Psoas muscle (tissue), 8 donors: ENCODE measurements around the gene PBX4. TPM values are rescaled to one million over a fixed set of nuclear protein-coding genes. Genes with fewer than 3 reads are reported as not detected.

ENCODE experiments used
- ATAC-seq, 4 donors: fragments of 200-7000 bp; cut with Tn5 transposase; one replicate each; pipeline ENCODE4 v1.9.1; 2020; ENCODE audit warnings: moderate library complexity in 3 of 4, mild to moderate bottlenecking in 2 of 4
- DNase-seq, 2 donors: peaks; one replicate each; pipeline ENCODE4 v3.0.0-alpha.2; 2020
- H3K27ac ChIP-seq: fragments of 200-600 bp; one replicate; pipeline ENCODE4 v1.8.0; 2022
- H3K27me3 ChIP-seq, 3 donors: fragments of 200-600 bp in 1 of 3; one replicate each; pipeline versions ENCODE4 v1.6.1 to v1.8.0; 2013 to 2022; ENCODE audit warnings: low read length in 2 of 3, mild to moderate bottlenecking in 2 of 3, moderate library complexity in 1 of 3; ENCODE audit not compliant: insufficient read depth in 3 of 3
- H3K36me3 ChIP-seq, 2 donors: fragments of 200-600 bp in 1 of 2; one replicate each; pipeline versions ENCODE4 v1.6.1 to v1.8.0; 2013 to 2022; ENCODE audit warnings: low read depth in 1 of 2, mild to moderate bottlenecking in 1 of 2, moderate library complexity in 1 of 2; ENCODE audit not compliant: insufficient read depth in 1 of 2
- H3K4me1 ChIP-seq: fragments of 200-600 bp; one replicate; pipeline ENCODE4 v1.8.0; 2022
- H3K4me3 ChIP-seq: fragments of 200-600 bp; one replicate; pipeline ENCODE4 v1.8.0; 2022; ENCODE audit warnings: mild to moderate bottlenecking
- H3K9me3 ChIP-seq: fragments of 200-600 bp; one replicate; pipeline ENCODE4 v1.8.0; 2022
- WGBS, 3 donors: extraction: QIAGEN DNeasy Blood & Tissue Kit; methylation state at CpG; one replicate each; pipeline versions ENCODE4 v1.1.6 to v1.1.7; 2013; 5-methylcytosine and 5-hydroxymethylcytosine counted together
- intact Hi-C, 2 donors: fragments of 100-400 bp; cut with DNase I; formaldehyde crosslinking; loops; one replicate each; pipeline versions ENCODE4 v1.11.0 to v1.14.2; 2022
- polyA plus RNA-seq, 3 donors: library from polyadenylated mRNA; stranded (reverse); fragments of 200-250 nt; gene quantifications; one replicate each; pipeline ENCODE4 v1.2.3, GENCODE V29; 2013
- total RNA-seq, 4 donors: library from RNA; stranded (reverse); fragmentation: NEBNext Ultra II Directional in 2 of 4; extraction: Animal tissue kit (Norgen Biotek cat#: 25700) in 2 of 4; gene quantifications; one replicate each; pipeline versions ENCODE4 v1.2.1 to v1.2.4, GENCODE V29; 2021 to 2023
- TF ChIP-seq, protein P1 (sequence below): fragments of 200-600 bp; IDR thresholded peaks from one replicate; pipeline ENCODE4 v1.8.0; 2022; ENCODE audit warnings: antibody characterized with exemption
- donor health status: healthy with polysubstance abuse.
- donor health status: DM: no; HTN: no; CAD: no; lungs with moderate emphysema.
- donor health status: Bipolar disorder and iron deficiency.
- donor health status: healthy.
- donor health status: DM: yes; HTN: yes; CAD: no.
- donor health status: DM: no; HTN: no; CAD: no.
- donor health status: DM: no; HTN: no; CAD: no.
- donor health status: DM: yes; HTN: yes; CAD: no.

Gene PBX4
- total and polyA plus RNA-seq, 7 donors = 0.06 to 0.17 (median 0.08) TPM; not detected in 4

DNA sequence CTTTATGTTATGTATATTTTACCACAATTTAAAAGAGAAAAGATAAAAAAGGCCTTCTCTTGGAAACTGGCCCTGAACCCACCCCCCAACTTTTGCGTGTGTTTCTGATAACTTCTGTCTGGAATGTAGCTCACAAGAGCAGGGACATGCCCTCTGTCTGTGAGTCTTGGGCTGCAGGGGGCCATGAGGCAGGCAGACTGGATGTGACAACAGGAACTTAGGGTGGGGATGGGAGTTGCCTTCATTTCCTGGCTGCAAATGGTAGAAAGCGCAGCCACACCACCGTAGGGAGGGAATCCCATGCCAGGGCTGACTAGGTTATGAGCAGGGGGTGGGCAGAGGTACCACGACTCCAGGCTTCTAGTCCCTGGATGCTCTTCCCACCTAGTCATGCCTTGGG, 58.6 kb downstream of the PBX4 start:
- DNase-seq = no peak
- Histone ChIP-seq H3K9me3 (no peaks in the 10 kb centered on the region), H3K27ac (no peak overlapping the region), H3K36me3 (no peaks in the 10 kb centered on the region), H3K27me3 (no peaks in the 10 kb centered on the region), H3K4me3 (no peak overlapping the region), H3K4me1 (no peaks in the 10 kb centered on the region)
- 60 to 71% (median 67%) methylated on average over 4 of the region's 4 CpGs for WGBS, 3 donors
- TF ChIP-seq, protein P1, sequence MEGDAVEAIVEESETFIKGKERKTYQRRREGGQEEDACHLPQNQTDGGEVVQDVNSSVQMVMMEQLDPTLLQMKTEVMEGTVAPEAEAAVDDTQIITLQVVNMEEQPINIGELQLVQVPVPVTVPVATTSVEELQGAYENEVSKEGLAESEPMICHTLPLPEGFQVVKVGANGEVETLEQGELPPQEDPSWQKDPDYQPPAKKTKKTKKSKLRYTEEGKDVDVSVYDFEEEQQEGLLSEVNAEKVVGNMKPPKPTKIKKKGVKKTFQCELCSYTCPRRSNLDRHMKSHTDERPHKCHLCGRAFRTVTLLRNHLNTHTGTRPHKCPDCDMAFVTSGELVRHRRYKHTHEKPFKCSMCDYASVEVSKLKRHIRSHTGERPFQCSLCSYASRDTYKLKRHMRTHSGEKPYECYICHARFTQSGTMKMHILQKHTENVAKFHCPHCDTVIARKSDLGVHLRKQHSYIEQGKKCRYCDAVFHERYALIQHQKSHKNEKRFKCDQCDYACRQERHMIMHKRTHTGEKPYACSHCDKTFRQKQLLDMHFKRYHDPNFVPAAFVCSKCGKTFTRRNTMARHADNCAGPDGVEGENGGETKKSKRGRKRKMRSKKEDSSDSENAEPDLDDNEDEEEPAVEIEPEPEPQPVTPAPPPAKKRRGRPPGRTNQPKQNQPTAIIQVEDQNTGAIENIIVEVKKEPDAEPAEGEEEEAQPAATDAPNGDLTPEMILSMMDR = no peak
- ATAC-seq = no peak
- intact Hi-C loops = no loop called here

GRCh38 chr19:19558636-19559035, 59.9 kb downstream of the PBX4 start:
- no peak overlapping the region for H3K27ac ChIP-seq
- WGBS, 3 donors = 88 to 92% (median 90%) methylated on average over 16 of the region's 16 CpGs
- no peak for ATAC-seq
- no peaks in the 10 kb centered on the region for H3K4me1 ChIP-seq
- H3K36me3 ChIP-seq = no peaks in the 10 kb centered on the region
- H3K4me3 ChIP-seq = no peak overlapping the region
- H3K27me3 ChIP-seq = no peaks in the 10 kb centered on the region
- TF ChIP-seq, protein P1 = no peak
- no peak for DNase-seq
- intact Hi-C loops = no loop called here
- H3K9me3 ChIP-seq = no peaks in the 10 kb centered on the region

- TF ChIP-seq, protein P1 = no peak
- DNase-seq (no peak), ATAC-seq (no peak)
- no peaks in the 10 kb centered on the region for H3K36me3 ChIP-seq
- 71 to 88% (median 77%) methylated on average over 12 to 15 of the region's 15 CpGs for WGBS, 3 donors
- no peaks in the 10 kb centered on the region for H3K9me3 ChIP-seq
- H3K27ac ChIP-seq = no peak overlapping the region
- H3K4me3 ChIP-seq = no peak overlapping the region
- intact Hi-C loops = no loop called here
- no peaks in the 10 kb centered on the region for H3K27me3 ChIP-seq
- no peaks in the 10 kb centered on the region for H3K4me1 ChIP-seq
These were observed 60.4 kb downstream of the PBX4 start for GRCh38 chr19:19558055-19558454.

DNA sequence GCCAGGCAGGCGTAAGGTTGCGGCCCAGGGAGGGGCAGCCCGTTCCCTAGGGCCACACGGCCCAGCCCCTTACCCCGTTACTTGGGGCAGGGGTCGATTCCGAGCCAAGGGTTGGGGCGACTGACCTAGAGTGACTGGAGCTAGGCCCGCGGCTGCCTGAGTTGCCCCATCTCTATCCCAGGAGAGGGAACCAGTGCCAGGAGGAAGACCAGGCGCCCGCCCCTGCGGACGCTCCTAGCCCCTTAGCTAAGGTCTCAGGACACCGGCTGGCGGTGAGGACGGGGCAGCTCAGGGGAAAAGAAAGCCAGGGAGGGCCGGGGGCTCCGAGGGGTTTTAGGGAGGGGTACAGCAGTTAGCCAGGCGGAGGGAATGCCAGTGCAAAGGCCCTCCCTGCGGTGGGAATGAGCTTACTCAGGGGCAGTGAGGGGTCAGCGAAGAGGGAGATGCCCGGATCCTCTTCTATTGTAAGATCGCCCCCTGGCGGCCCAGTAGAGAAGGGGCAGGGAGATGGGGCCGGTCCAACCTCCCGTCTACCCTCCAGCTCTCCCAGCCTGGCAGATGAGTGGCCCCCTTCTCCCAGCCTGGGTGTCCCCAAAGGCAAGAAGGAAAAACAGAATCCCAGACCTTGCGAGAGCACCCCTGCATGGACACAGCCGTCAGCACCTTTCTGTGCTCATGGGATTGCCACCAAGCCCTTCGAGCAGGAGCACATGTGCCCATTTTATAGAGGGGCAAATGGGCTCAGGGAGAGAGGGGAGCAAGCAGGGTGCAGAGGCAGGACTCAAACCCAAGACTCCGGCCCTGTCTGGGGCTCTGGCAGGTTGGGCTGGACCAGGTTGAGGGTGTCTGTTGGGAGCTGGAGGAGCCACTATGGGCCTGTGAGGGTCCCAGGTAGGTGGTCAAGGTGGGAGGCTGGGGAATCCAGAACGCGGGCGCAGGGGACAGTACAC, 64.1 kb downstream of the PBX4 start:
- TF ChIP-seq, protein P1 = peak; percentile 54
- peak in 1 of 2 donors; percentile 57 for DNase-seq
- intact Hi-C loops = no loop called here

More for the DNA sequence above, 64.1 kb downstream of the PBX4 start:
- Histone ChIP-seq H3K4me3 (no peak overlapping the region), H3K4me1 (no peaks in the 10 kb centered on the region), H3K27ac (no peak overlapping the region), H3K27me3 (peaks cover 0 to 16% (median 3%) of the 10 kb centered on the region in 3 donors), H3K36me3 (no peaks in the 10 kb centered on the region), H3K9me3 (no peaks in the 10 kb centered on the region)
- ATAC-seq = peak in 2 of 4 donors; percentile 59 to 64
- 66 to 68% (median 66%) methylated on average over 34 of the region's 34 CpGs for WGBS, 3 donors
